ENCODE data around the gene WNT2.

DNA sequence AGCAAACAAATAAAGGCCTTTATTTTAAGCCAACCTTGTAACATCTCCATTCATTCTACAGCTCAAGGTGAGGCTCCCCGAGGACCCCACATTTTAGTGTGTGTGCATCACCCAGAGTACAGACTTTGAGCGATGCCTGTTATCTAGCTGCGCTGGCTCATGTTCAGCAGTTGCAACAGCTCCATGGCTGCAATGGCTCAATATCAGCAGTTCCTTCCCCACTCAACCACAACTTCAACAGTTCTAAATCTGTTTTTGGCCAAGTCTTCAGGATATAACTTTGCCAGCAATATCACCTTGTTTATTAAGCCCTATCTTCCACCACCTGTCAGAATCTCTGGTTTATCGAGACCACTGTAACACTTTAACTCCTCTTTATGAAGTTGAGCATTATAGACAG is 95.8 kb downstream of the WNT2 start:
- TF ChIP-seq, protein P1, sequence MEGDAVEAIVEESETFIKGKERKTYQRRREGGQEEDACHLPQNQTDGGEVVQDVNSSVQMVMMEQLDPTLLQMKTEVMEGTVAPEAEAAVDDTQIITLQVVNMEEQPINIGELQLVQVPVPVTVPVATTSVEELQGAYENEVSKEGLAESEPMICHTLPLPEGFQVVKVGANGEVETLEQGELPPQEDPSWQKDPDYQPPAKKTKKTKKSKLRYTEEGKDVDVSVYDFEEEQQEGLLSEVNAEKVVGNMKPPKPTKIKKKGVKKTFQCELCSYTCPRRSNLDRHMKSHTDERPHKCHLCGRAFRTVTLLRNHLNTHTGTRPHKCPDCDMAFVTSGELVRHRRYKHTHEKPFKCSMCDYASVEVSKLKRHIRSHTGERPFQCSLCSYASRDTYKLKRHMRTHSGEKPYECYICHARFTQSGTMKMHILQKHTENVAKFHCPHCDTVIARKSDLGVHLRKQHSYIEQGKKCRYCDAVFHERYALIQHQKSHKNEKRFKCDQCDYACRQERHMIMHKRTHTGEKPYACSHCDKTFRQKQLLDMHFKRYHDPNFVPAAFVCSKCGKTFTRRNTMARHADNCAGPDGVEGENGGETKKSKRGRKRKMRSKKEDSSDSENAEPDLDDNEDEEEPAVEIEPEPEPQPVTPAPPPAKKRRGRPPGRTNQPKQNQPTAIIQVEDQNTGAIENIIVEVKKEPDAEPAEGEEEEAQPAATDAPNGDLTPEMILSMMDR (IDR thresholded peaks at IDR 0.05): no peak
- no peak for TF ChIP-seq POLR2A (IDR thresholded peaks at IDR 0.05)
- no peak for TF ChIP-seq POLR2AphosphoS5 (IDR thresholded peaks at IDR 0.05)
- no peak for TF ChIP-seq EP300 (IDR thresholded peaks at IDR 0.05)

Data from suprapubic skin (tissue), 4 donors.